Kidney glomerular epithelial cell (primary cell): Measurements from ENCODE around the gene MARCHF5.
"Not testable (repeated sequence)": the region's sequence is repeated elsewhere in the genome, so short reads cannot be mapped to it uniquely, and the experiment has no call there.

Experiments
- DNase-seq: peaks from one replicate; lab custom pipeline; 2025; lab: John Stamatoyannopoulos, UW

MARCHF5 gene

DNA sequence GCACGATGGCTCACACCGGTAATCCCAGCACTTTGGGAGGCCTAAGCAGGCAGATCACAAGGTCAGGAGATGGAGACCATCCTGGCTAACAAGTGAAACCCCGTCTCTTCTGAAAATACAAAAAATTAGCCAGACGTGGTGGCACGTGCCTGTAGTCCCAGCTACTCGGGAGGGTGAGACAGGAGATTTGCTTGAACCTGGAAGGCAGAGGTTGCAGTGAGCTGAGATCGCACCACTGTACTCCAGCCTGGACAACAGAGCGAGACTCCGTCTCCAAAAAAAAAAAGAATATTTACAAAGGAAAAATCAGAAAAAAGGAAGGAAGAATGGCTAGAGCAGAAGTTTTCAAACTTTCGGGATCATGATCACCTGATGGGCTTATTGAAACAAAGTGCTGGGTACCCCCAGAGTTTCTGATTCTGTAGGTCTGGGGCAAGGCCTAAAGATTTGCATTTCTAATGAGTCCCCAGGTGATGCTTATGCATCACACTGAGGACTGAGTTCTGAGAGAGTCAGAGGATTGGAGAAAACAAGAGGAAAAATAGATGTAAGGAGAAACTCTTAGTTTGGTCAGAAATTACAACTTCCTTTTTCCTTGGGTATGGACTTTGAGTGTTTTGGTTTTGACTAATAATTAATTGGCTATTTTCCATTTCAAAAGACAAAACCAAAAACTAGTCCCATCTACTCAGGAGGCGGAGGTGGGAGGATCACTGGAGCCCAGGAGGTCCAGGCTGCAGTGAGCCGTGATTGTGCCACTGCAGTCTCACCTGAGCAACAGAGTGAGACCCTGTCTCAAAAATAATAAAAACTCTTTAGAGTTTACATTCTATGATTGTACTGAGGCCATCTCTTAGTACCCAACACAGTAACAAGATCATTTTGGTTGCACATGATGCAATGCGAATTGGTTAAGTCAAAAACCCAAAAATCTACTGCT lies 14.4 kb downstream of the MARCHF5 start:
- DNase-seq, result no peak

DNA sequence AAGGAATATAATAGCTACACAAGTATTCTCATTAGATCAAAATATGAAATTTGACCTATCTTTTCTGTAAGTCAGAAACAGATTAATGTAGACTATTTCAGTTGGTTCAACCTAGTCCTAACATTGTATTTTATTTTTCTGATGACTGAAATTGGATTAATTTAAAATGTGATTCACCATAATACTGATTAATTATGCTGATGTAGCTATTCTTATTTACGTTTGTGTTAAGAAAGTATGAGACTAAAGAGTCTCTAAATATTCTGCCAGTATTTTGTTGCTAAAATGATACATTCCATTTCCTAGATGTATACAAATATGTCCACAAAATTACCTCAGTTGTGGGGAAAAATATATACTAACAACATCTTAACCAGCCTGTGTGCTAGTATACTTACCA lies 18.3 kb downstream of the MARCHF5 start:
- no peak for DNase-seq

DNA sequence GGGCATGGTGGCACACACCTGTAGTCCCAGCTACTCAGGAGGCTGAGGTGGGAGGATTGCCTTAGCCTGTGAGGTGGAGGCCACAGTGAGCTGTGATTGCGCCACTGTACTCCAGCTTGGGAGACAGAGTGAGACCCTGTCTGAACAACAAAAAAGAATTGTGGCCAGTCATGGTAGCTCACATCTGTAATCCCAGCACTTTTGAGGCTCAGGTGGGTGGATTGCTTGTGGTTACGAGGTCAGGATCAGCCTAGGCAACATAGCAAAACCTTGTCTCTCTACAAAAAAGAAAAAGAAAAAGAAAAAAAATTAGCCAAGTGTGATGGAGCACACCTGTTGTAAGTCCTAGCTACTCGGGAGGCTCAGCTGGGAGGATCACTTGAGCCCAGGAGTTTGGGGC lies 22.8 kb downstream of the MARCHF5 start:
- DNase-seq, result no peak

DNA sequence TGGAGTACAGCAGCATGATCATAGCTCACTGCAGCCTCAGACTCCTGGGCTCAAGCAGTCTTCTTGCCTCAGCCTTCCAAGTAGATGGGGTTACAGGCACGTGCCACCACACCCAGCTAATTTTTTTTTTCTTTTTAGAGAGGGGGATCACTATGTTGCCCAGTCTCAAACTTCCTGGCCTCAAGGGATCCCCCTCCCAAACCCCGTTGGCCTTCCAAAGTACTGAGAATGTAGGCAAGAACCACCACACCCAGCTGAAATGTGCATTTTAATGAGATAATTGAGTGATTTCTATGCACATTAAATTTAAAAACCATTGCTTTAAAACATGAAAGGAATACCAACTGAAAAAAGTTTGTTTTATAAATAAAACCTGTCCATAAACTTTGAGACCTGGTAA lies 25.6 kb downstream of the MARCHF5 start:
- DNase-seq, result no peak

DNA sequence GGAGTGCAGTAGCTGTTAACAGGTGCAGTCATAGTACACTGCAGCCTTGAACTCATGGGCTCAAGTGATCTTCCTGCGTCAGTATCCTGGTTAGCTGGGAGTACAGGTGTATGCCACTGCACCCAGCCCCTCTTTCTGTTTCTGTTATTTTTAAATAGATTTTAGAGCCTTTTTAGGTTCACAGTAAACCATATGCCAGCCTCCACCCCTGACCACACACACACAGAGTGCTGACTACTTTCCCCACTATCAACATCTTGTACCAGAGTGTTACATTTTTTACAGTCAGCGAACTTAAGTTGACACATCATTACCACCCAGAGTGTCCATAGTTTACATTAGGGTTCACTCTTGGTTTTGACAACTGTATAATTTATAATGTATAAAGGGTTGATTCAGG lies 32.1 kb downstream of the MARCHF5 start:
- no peak for DNase-seq

DNA sequence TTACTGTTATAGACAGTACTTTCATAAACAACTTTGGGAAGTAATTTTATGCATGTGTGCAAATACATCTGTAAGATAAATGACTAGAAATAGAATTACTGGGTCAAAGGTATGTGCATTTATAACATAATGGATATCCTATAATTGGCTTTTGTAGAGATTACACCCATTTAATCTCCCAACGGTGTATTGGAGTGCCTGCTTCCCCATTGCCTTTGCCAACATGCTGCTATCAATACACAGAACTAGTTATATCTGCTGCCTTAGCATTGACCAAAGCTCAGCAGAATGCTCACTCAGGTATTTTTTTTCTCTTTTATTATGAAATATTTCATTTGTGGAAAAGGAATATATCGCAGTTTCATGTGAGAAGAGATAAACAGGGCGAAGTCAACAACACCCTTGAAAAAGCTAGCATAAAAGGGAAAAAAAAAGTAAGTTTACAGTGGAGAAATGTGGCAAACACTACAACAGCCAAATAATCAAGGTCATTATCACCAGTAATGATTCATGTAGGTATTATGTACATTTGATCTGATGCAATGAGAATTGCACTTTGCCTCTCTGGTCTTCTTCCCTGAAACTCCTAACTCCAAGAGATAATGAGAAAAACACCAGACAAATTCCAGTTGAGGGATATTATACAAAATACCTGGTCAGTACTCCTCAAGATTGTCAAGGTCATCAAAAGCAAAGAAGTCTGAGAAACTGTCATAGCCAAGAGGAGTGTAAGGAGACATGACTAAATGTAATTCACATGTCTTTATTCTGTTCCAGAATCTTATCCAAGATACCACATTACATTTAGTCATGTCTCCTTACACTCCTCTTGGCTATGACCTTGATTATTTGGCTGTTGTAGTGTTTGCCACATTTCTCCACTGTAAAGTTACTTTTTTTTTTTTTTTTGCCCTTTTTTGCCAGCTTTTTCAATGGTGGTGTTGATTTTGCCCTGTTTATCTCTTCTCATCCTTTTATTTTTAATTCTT lies 36.8 kb downstream of the MARCHF5 start:
- no peak for DNase-seq

DNA sequence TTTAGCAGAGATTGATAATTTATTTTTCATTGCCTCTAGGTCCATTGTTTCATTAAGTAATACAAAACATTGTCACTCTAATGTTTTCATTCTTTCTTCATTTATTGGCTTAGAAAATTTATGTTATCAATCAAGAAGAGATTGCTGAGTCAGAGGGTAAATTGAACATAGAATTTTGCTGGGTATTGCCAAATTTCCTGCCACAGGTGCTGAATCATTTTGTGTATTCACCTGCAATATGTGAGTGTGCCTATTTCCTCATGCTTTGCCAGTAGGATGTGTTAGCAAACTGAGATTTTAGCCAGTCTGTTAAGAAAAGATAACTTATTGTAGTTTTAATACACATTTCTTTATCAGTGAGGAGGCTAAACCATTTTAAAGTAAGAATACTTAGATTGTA lies 38.0 kb downstream of the MARCHF5 start:
- DNase-seq, result no peak

DNA sequence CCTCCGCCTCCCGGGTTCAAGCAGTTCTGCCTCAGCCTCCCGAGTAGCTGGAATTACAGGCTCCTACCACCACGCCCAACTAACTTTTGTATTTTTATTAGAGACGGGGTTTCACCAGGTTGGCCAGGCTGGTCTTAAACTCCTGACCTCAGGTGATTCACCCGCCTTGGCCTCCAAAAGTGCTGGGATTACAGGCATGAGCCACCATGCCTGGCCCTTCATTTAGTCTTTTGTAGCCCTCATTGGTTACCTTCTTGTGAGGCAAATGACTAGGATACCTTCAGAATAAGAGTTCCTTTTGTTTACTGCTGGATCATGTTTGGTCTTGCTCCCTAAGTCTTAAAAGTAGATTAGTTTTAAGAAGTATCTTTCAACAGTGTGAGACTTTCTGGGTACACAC lies 39.0 kb downstream of the MARCHF5 start:
- not testable (repeated sequence) for DNase-seq

DNA sequence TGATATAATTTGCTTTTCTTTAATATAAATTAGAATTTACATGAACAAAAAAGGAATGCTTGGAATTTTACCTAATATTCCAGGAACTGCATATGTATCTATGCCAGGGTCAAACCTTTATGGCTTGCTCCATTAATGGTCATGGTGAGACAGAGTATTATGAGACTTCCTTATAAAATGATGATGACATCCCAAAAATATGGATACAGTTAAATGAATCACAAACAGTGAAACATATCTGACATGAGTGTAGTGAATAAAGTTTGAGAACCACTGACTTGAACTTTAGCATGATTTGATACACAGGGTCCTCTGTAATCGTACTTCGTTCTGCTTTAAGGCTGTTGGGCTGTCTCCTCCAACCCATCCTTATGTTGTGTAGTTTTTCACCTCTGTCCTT lies 51.8 kb downstream of the MARCHF5 start:
- no peak for DNase-seq

DNA sequence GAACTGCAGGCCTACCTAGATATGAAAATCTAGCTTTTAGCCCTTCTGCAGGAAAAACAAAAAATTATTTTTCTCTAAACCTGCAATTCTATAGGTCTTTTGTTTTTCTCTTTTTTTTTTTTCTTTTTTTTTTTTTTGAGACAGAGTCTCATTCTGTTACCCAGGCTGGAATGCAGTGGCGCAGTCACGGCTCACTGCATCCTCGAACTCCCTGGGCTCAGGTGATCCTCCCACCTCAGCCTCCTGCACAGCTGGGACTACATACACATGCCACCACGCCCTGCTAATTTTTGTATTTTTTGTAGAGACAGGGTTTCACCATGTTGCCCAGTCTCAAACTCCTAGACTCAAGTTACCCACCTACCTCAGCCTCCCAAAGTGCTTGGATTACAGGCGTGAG lies 54.6 kb downstream of the MARCHF5 start:
- not testable (repeated sequence) for DNase-seq

DNA sequence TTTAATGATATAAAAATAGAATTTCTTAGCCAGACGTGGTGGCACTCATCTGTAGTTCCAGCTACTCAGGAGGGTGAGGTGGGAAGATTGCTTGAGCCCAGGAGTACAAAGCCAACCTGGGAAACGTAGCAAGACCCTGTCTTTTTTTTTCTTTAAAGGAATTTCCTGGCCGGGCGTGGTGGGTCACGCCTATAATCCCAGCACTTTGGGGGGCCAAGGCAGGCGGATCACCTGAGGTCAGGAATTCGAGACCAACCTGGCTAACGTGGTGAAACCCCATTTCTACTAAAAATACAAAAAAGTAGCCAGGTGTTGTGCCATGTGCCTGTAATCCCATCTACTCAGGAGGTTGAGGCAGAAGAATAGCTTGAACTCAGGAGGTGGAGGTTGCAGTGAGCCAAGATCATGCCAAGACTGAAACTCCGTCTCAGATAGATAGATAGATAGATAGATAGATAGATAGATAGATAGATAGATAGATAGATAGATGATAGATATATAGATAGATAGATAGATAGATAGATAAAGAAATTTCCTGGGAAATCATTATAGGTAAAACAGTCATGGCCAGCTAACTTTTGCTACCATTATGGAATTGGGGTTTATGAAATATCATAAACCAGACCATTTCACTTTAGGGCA lies 56.2 kb downstream of the MARCHF5 start:
- not testable (repeated sequence) for DNase-seq

DNA sequence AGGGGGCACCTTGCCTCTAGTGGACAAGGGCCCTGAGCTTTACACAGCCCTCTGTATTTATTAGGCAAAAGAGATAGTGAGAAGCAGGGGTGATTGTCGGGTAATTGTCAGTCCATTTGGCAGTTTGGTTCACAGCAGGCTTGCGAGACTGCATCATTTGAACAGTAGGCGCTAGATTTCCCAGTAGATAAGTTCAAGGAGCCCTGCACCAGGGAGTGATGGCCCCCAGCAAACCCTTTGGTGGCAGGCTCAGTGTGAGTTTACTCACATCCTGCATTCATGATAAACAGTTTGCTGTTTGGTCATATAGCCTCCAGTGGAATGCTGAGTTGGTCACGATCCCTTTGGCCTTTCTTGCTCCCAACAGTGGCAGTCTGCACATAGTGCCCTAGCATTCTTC lies 59.4 kb downstream of the MARCHF5 start:
- DNase-seq, result no peak

DNA sequence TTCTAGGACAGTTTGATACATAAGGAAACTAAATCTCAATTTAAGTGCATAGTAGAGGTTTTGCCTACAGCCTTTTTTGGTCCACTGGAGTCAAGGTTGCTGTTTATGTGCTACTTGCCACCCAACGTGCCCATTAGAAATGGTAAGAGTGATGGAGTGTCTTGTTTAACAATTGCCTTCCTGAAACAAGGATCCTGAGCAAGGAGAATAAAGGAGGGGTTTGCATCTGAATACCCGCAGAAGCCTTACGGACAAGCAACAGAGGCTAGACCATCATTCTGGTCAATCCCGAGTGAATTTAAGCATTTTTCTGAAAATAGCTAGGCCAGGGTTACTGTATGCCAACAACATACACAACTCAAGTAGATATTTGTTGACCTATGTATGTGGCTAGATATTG lies 63.6 kb downstream of the MARCHF5 start:
- no peak for DNase-seq

DNA sequence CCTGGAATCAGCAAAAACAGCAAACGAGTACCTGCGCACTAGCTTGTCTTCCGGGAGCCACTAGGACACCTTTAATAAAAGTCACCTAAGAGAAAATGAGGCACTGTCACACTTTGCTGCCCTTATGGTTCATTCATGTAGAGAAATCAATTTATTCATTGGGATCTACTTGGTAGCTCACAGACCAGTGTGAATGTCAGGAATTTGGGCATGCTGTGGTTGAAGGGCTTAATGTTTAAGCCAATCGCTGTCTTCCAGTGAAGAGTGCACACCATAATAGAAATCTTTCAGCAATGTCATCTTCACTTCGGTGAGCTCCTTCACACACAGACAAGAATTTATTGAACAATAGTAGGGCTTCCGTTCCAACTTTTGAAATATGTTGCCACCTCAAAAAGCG lies 65.1 kb downstream of the MARCHF5 start:
- peak; percentile 41 for DNase-seq

DNA sequence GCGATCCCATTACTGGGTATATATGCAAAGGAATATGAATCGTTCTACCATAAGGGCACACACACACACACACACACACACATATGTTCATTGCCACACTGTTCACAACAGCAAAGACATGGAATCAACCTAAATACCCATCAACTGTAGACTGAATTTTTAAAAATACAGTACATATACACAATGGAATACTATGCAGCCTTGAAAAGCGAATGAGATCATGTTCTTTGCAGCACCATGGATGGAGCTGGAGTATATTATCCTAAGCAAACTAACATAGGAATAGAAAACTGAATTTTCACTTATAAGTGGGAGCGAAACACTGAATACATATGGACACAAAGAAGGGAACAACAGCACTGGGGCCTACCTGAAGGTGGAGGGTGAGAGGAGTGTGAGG lies 72.5 kb downstream of the MARCHF5 start:
- no peak for DNase-seq

DNA sequence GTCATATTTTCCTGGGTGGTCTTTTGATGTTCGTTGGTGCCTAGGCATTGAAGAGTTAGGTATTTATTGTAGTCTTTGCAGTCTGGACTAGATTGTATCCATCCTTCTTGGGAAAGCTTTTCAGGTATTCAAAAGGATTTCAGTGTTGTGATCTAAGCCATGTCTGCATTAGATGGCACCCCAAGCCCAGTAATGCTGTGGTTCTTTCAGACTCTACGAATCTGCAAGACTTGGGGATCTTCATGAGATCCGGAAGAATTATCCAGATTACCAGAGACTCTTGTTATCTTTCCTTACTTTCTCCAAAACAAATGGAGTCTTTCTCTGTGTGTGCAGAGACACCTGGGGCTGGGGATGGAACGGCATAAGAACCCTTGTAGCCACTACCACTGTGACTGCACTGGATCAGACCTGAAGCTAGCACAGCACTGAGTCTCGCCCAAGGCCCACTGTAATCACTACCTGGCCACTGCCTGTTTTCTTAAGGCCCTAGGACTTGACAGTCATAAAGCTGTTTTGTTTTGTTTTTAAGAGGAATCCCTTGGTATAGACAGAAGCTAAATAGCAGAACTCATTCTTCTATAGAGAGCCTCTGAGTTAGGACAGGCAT lies 75.5 kb downstream of the MARCHF5 start:
- DNase-seq, result no peak

DNA sequence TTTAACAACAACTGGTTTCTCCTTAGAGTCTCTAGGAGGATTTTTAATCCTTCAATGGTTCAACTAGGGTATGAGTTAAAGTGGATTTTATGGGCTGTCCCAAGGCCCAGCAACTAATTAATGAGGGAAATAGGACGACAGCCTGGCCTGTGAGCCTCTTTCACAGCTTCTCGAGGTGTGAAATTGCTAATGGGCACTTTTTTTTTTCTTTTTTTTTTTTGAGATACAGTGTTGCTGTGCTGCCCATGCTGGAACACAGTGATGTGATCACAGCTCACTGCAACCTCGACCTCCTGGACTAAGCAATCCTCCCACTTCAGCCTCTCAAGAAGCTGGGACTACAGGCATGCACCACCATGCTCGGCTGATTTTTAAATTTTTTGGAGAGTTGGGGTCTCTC lies 87.0 kb downstream of the MARCHF5 start:
- DNase-seq, result no peak

DNA sequence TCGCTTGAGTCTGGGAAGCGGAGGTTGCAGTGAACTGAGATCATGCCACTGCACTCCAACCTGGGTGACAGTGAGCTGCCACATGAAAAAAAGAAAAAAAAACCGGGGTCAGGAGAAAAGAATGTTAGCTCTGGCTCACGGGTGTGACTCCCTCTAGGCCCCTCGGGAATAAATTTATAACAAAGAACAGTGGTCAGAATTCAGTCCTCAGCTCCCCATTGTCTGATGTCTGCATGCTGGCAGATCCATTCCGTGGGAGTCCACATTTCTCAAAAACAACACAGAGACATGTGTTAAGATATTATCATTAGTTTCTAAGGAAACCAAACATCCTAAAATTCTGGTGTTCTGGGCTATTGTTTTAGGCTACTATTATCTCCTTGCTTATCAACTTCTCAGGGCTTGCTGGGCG lies 90.6 kb downstream of the MARCHF5 start:
- DNase-seq, result no peak

DNA sequence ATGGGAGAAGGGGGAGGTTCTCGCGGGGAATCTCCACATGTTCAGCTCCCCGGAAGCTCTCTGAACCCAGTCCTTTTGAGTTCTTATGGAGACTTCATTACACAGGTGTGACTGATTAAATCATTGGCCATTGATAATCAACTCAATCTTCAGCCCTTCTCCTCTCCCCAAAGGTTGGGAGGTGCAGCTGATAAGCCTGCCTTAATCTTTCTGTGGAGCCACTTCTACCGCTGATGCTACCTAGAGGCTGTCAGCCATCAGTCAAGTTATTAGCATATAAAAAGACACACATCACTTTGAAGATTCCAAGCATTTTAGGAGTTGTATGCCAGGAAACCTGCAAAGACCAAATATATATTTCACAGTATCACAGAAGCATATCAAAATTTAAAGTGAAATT lies 91.7 kb downstream of the MARCHF5 start:
- no peak for DNase-seq

DNA sequence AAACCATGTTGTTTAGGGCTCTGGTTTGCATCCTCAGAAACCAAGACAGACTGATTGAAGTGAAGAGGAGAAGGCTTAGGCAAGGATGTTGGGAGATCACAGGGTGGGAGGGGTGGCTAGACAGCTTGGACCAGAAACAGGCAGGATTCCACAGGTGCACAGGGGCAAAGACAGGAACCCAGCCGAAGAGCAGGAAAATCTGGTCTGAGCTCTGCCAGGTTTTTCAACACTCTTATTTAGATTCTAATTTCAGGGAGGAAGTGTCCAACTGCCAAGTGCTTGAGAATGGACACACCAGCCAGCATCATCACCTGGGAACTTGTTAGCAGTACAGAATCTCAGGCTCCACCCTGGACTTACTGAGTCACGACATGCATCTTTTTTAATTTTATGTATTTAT lies 93.8 kb downstream of the MARCHF5 start:
- DNase-seq, result no peak

DNA sequence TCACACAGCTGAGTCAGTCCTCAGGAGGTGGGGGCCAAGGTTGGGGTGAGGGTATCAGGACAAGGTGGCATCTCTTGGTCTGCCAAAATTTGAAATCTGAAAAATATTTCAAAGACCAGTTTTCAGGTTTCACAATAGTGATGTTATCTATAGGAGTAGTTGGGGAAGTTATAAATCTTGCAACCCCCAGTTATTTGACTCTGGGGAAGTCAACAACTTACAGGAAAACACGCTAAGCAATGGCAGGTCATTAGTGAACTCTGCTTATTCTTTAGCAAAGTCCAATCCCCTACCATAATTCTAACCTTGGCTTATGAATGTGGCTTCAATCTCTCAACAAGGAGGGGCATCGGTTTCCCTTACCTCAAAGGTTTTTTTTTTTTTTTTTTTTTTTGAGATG lies 94.9 kb downstream of the MARCHF5 start:
- no peak for DNase-seq
